ENCODE data around the gene ZSWIM9. TPM values are rescaled to one million over a fixed set of nuclear protein-coding genes. Genes with fewer than 3 reads are reported as not detected.

ZSWIM9 gene
- total RNA-seq, 1 experiment from 2014 or later, result 0.03 TPM

- DNase-seq (ENCODE audit: low spot score), result no peak
Observed at GRCh38 chr19:48175578-48175977, 5.1 kb downstream of the ZSWIM9 start.

GRCh38 chr19:48176226-48176625 is 5.7 kb downstream of the ZSWIM9 start:
- DNase-seq (ENCODE audit: low spot score), result no peak

GRCh38 chr19:48181505-48181904 is 11.0 kb downstream of the ZSWIM9 start:
- no peak for DNase-seq (ENCODE audit: low spot score)

GRCh38 chr19:48182434-48182833 is 12.0 kb downstream of the ZSWIM9 start:
- no peak for DNase-seq (ENCODE audit: low spot score)

- DNase-seq (ENCODE audit: low spot score), result no peak
Observed at GRCh38 chr19:48183356-48183755, 12.9 kb downstream of the ZSWIM9 start.

- DNase-seq (ENCODE audit: low spot score), result no peak
Observed at GRCh38 chr19:48186015-48186414, 15.5 kb downstream of the ZSWIM9 start.

- no peak for DNase-seq (ENCODE audit: low spot score)
Observed at GRCh38 chr19:48186541-48186991, 16.1 kb downstream of the ZSWIM9 start.

GRCh38 chr19:48190288-48190884 is 19.9 kb downstream of the ZSWIM9 start:
- DNase-seq (ENCODE audit: low spot score), result peak; percentile 58

GRCh38 chr19:48190885-48191284 is 20.4 kb downstream of the ZSWIM9 start:
- no peak for DNase-seq (ENCODE audit: low spot score)

GRCh38 chr19:48192750-48193149 is 22.3 kb downstream of the ZSWIM9 start:
- no peak for DNase-seq (ENCODE audit: low spot score)

- no peak for DNase-seq (ENCODE audit: low spot score)
Observed at GRCh38 chr19:48194041-48194843, 23.8 kb downstream of the ZSWIM9 start.

GRCh38 chr19:48194844-48195830 is 24.7 kb downstream of the ZSWIM9 start:
- no peak for DNase-seq (ENCODE audit: low spot score)

- DNase-seq (ENCODE audit: low spot score), result no peak
Observed at GRCh38 chr19:48196321-48196763, 25.9 kb downstream of the ZSWIM9 start.

GRCh38 chr19:48196933-48197665 is 26.6 kb downstream of the ZSWIM9 start:
- DNase-seq (ENCODE audit: low spot score), result no peak

- DNase-seq (ENCODE audit: low spot score), result peak; percentile 1
Observed at GRCh38 chr19:48203222-48203793, 32.8 kb downstream of the ZSWIM9 start.

GRCh38 chr19:48203794-48204628 is 33.5 kb downstream of the ZSWIM9 start:
- DNase-seq (ENCODE audit: low spot score), result peak; percentile 87

GRCh38 chr19:48206397-48207093 is 36.1 kb downstream of the ZSWIM9 start:
- DNase-seq (ENCODE audit: low spot score), result no peak

- DNase-seq (ENCODE audit: low spot score), result no peak
Observed at GRCh38 chr19:48210005-48210404, 39.5 kb downstream of the ZSWIM9 start.

GRCh38 chr19:48213959-48214358 is 43.5 kb downstream of the ZSWIM9 start:
- no peak for DNase-seq (ENCODE audit: low spot score)
